ENCODE measurements around the gene IFITM2. TPM values are rescaled to one million over a fixed set of nuclear protein-coding genes. Genes with fewer than 3 reads are reported as not detected.

The IFITM2 gene
- total RNA-seq, 1 donor = 38.4 TPM

DNA sequence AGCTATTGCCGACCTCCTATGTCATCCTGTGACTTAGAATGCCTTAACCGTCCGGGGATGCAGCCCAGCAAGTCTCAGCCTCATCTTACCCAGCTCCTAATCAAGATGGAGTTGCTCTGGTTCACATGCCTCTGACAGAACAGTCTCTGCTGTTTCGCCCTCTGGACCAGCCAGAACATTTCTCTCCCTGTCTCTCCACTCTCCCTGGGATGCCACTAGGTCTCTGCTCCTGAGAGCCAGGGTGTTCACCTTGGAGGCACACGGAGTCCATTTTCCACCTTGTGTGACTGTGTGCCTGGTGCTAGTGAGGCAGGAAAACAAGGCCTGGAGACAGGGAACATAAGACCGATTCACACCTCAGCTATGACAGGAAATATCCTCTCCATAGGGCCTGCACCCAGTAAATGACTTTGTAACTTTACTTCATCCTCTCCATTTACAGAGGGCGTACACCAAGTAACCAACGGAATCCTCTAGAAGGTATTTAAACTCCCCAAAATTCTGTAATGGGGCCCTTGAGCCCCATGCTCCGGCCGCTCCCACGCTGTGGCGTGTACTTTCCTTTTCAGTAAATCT, 44.9 kb downstream of the IFITM2 start:
- H3K4me3 ChIP-seq (ENCODE audit: low read depth, low read length) = no peak overlapping the region
- DNase-seq (ENCODE audit: low read depth) = no peak
- TF ChIP-seq, protein P1, sequence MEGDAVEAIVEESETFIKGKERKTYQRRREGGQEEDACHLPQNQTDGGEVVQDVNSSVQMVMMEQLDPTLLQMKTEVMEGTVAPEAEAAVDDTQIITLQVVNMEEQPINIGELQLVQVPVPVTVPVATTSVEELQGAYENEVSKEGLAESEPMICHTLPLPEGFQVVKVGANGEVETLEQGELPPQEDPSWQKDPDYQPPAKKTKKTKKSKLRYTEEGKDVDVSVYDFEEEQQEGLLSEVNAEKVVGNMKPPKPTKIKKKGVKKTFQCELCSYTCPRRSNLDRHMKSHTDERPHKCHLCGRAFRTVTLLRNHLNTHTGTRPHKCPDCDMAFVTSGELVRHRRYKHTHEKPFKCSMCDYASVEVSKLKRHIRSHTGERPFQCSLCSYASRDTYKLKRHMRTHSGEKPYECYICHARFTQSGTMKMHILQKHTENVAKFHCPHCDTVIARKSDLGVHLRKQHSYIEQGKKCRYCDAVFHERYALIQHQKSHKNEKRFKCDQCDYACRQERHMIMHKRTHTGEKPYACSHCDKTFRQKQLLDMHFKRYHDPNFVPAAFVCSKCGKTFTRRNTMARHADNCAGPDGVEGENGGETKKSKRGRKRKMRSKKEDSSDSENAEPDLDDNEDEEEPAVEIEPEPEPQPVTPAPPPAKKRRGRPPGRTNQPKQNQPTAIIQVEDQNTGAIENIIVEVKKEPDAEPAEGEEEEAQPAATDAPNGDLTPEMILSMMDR (IDR thresholded peaks at IDR 0.05; ENCODE audit: insufficient read depth, low read depth, low read length) = no peak

DNA sequence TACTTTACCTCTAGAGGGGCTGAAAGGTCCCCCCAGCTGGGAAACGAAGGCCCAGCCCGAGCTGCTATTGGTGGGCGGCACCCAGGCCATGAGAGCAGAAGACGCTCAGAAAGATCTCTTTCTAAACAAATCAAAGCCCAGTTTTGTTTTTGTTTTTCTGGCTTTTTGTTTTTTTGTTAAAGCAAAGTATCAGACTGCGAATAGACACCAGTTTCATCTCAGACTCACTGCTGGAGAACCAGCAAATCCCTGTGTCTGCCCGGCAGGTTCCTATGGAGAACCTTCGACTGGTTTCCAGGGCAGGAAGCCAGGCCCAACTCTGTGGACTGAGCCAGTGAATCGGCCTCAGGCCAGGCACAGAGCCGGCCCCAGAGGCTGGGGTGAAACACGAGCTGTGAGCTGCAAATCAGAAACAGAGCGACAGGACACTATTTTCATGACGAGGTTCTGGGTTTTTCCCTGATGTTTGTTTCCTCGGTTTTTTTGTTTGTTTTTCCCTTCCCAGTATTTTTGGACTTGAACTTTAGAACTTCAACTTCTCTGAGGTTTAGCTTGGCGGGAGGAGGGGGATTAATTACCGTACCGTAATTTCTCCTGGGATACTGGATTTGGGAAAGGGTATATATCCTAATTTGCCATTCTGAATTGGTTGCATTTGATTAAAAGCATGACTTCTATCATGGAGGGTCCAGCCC, 45.7 kb downstream of the IFITM2 start:
- TF ChIP-seq, protein P1 (IDR thresholded peaks at IDR 0.05; ENCODE audit: insufficient read depth, low read depth, low read length) = no peak
- no peak overlapping the region for H3K4me3 ChIP-seq (ENCODE audit: low read depth, low read length)

DNA sequence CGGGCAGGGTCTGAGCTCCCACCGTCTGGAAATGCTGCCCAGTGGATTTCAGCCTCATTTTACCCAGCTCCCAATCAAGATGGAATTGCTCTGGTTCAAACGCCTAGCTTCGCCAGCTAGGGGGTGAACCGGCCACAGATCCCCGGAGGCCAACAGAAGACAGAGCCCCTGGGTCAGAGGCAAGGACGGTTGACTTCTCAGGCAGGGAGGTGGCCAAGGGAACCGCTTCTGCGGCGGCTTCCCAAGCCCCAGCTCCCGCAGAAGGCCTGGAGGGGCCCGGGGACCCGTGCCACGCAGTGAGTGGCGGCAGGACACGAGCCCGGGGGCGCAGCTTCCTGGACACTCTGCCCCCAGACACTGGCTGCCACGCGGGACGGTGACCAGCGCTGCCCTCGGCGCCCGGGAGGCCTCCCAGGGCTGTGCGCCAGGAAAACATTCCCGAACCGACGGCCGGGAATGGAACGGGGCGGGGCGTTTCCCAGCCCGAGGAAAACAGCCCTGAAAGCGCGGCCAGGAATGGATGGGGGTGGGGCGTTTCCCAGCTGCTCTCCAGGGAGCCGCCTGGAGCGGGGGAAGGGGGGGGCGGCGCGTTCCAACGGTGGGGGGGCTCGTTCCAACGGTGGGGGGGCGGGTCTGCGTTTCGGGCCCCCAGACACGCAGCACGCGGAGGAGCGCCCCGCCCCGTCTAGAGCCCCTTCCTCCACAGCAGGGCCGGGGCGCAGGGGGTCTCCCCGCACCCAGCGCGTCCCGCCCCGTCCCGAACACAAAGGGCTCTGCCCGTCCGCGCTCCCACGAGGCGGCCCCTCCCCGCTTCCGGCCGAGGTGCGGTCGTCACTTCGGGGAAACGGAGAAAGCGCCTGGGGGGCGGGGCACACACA, 48.2 kb downstream of the IFITM2 start:
- DNase-seq (ENCODE audit: low read depth) = peak; percentile 98
- peak overlapping the region; percentile 40 for H3K4me3 ChIP-seq (ENCODE audit: low read depth, low read length)
- TF ChIP-seq, protein P1 (IDR thresholded peaks at IDR 0.05; ENCODE audit: insufficient read depth, low read depth, low read length) = no peak

More for the DNA sequence above, 45.7 kb downstream of the IFITM2 start:
- peak; percentile 91 for DNase-seq (ENCODE audit: low read depth)

DNA sequence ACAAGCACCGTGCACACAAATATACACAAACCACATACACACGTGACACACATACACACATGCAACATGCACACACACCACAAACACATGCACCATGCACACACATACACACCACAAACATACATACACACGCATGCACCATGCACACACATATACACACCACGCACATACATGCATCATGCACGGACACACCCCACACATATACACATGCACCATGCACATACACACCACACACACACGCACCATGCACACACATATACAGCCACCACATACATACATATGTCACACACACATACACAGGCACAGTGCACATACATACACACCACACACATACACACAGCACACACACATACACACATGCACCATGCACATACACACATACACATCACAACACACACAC, 49.0 kb downstream of the IFITM2 start:
- H3K4me3 ChIP-seq (ENCODE audit: low read depth, low read length) = no peak overlapping the region
- TF ChIP-seq, protein P1 (IDR thresholded peaks at IDR 0.05; ENCODE audit: insufficient read depth, low read depth, low read length) = no peak
- DNase-seq (ENCODE audit: low read depth) = no peak

DNA sequence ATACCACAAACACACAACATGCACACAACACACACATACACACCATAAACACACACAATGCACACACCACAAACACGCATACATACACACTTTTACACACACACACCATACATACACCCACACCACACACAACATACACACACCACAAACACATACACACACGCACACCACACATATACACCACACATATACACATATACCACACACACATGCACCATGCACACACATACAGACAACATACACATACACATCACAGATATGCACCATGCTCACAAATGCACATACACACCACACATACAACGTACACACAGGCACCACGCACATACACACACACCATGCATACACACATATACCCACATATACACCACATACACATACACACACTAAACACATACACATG, 50.0 kb downstream of the IFITM2 start:
- TF ChIP-seq, protein P1 (IDR thresholded peaks at IDR 0.05; ENCODE audit: insufficient read depth, low read depth, low read length) = no peak
- no peak for DNase-seq (ENCODE audit: low read depth)
- no peak overlapping the region for H3K4me3 ChIP-seq (ENCODE audit: low read depth, low read length)

DNA sequence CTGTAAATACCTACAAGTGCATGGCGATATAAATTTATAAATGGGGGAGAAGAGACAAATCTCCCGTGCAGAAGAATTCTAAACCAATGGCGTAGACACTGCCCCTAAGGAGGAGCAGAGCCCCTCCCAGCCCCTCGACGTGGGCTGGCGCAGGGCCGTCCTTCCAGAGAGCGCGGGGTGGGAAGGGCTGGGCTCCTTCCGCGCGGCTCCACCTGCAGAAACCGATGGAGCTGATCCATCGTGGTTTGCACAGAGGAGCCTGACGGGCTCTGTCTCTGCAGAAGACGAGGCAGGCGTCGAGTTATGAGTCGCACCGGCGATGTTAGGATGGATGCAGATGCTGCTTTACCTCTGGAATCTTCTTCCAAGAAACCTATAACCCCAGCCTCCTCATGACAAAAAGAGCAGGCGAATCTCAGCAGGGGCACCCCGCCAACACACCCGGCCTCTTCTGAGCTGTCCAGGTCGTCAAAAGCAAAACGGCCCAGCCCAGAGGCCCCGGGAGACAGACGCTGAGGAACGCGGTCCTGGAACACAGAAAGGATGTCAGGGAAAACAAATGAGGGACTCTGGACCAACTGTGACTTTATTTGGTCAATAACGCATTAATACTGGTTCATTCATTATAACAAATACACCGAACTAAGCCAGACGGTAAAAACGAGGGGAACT, 50.6 kb downstream of the IFITM2 start:
- no peak for DNase-seq (ENCODE audit: low read depth)
- no peak overlapping the region for H3K4me3 ChIP-seq (ENCODE audit: low read depth, low read length)
- TF ChIP-seq, protein P1 (IDR thresholded peaks at IDR 0.05; ENCODE audit: insufficient read depth, low read depth, low read length) = no peak

All from fibroblast of villous mesenchyme (primary cell).